ENCODE measurements around the gene DOCK4.

The DOCK4 gene

DNA sequence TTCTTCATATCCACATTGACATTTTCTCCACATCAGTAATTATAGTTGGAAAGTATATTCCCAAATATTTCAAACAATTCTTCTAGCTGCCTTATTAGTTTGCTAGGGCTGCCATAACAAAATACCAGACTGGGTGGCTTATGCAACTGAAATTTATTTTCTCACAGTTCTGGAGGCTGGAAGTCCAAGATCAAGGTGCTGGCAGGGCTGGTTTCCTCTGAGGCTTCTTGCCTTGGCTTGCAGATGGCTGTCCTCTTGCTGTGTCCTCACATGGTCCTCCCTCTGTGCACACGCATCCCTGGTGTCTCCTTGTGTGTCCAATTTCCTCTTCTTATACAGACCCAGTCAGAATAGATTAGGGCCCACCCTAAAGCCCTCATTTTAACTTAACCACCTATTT lies 34.5 kb downstream of the DOCK4 start:
- Histone ChIP-seq H4K20me1 (ENCODE audit: insufficient read depth, low read length, poor library complexity, severe bottlenecking) (no peaks in the 10 kb centered on the region), H3K36me3 (ENCODE audit: insufficient read depth, low read length) (no peaks in the 10 kb centered on the region), H3K27me3 (ENCODE audit: insufficient read depth, low read length, poor library complexity, severe bottlenecking) (no peaks in the 10 kb centered on the region), H3K4me2 (ENCODE audit: low read depth, low read length, poor library complexity, severe bottlenecking) (no peak overlapping the region), H3K9ac (ENCODE audit: low read depth, low read length, poor library complexity, severe bottlenecking) (no peak overlapping the region), H3F3A (ENCODE audit: low read depth) (no peaks in the 10 kb centered on the region), H3K79me2 (ENCODE audit: insufficient read depth, low read length) (no peaks in the 10 kb centered on the region), H3K4me1 (ENCODE audit: insufficient read depth, low read length, poor library complexity, severe bottlenecking) (no peaks in the 10 kb centered on the region), H3K9me2 (replicated peaks; ENCODE audit: low read depth, low read length) (no peaks in the 10 kb centered on the region), H2AFZ (ENCODE audit: low read length) (no peak overlapping the region), H3K9me3 (ENCODE audit: insufficient read depth, low read depth, low read length) (no peaks in the 10 kb centered on the region), H3K4me3 (ENCODE audit: low read length, poor library complexity, severe bottlenecking) (no peak overlapping the region)
- TF ChIP-seq EZH2phosphoT487 (IDR thresholded peaks at IDR 0.05; ENCODE audit: borderline replicate concordance) = no peak
- TF ChIP-seq, protein P1, sequence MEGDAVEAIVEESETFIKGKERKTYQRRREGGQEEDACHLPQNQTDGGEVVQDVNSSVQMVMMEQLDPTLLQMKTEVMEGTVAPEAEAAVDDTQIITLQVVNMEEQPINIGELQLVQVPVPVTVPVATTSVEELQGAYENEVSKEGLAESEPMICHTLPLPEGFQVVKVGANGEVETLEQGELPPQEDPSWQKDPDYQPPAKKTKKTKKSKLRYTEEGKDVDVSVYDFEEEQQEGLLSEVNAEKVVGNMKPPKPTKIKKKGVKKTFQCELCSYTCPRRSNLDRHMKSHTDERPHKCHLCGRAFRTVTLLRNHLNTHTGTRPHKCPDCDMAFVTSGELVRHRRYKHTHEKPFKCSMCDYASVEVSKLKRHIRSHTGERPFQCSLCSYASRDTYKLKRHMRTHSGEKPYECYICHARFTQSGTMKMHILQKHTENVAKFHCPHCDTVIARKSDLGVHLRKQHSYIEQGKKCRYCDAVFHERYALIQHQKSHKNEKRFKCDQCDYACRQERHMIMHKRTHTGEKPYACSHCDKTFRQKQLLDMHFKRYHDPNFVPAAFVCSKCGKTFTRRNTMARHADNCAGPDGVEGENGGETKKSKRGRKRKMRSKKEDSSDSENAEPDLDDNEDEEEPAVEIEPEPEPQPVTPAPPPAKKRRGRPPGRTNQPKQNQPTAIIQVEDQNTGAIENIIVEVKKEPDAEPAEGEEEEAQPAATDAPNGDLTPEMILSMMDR (conservative IDR thresholded peaks at IDR 0.05; ENCODE audit: low read length) = no peak

DNA sequence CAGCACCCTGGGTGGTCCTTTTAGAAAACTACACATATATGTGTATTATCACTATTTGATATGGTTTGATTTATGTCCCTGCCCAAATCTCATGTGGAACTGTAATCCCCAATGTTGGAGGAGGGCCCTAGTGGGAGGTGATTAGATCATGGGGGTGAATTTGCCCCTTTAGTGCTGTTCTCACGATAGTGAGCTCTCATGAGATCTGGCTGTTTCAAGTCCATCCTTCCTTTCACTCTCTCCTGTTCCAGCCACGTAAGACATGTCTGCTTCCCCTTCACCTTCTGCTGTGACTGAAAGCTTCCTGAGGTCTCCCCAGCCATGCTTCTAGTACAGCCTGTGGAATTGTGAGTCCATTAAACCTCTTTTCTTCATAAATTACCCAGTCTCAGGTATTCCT lies 37.3 kb downstream of the DOCK4 start:
- TF ChIP-seq EZH2phosphoT487 (IDR thresholded peaks at IDR 0.05; ENCODE audit: borderline replicate concordance) = no peak
- TF ChIP-seq, protein P1 (conservative IDR thresholded peaks at IDR 0.05; ENCODE audit: low read length) = no peak

DNA sequence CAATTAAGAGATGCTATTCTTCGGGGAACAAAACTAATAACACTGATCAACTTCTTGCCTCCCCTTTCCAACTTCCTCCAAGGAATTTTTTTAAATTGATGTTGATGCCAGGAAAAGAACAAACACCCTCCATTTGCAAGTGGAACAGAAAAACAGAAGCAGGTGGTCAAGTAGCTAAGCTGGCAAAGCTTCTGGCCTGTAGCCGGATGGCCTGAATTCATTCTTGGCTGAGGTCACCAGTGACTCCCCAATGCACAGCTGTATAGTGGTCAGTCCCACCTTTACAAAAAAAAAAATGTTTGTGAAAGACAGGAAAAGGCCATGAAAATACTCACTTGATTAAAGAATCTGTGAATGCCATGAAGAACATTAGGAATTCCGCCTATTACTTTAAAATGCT lies 39.1 kb downstream of the DOCK4 start:
- Histone ChIP-seq H3F3A (ENCODE audit: low read depth) (no peaks in the 10 kb centered on the region), H2AFZ (ENCODE audit: low read length) (no peak overlapping the region), H3K27me3 (ENCODE audit: insufficient read depth, low read length, poor library complexity, severe bottlenecking) (no peaks in the 10 kb centered on the region), H3K9ac (ENCODE audit: low read depth, low read length, poor library complexity, severe bottlenecking) (no peak overlapping the region), H3K79me2 (ENCODE audit: insufficient read depth, low read length) (no peaks in the 10 kb centered on the region), H3K9me2 (replicated peaks; ENCODE audit: low read depth, low read length) (no peaks in the 10 kb centered on the region), H3K4me2 (ENCODE audit: low read depth, low read length, poor library complexity, severe bottlenecking) (no peak overlapping the region), H4K20me1 (ENCODE audit: insufficient read depth, low read length, poor library complexity, severe bottlenecking) (no peaks in the 10 kb centered on the region), H3K4me1 (ENCODE audit: insufficient read depth, low read length, poor library complexity, severe bottlenecking) (peaks cover 8% of the 10 kb centered on the region), H3K4me3 (ENCODE audit: low read length, poor library complexity, severe bottlenecking) (no peak overlapping the region), H3K9me3 (ENCODE audit: insufficient read depth, low read depth, low read length) (no peaks in the 10 kb centered on the region), H3K36me3 (ENCODE audit: insufficient read depth, low read length) (no peaks in the 10 kb centered on the region)
- TF ChIP-seq EZH2phosphoT487 (IDR thresholded peaks at IDR 0.05; ENCODE audit: borderline replicate concordance) = no peak
- TF ChIP-seq, protein P1 (conservative IDR thresholded peaks at IDR 0.05; ENCODE audit: low read length) = no peak

More for the DNA sequence above, 37.3 kb downstream of the DOCK4 start:
- H3K27me3 ChIP-seq (ENCODE audit: insufficient read depth, low read length, poor library complexity, severe bottlenecking) = no peaks in the 10 kb centered on the region
- no peaks in the 10 kb centered on the region for H3F3A ChIP-seq (ENCODE audit: low read depth)
- no peaks in the 10 kb centered on the region for H3K4me1 ChIP-seq (ENCODE audit: insufficient read depth, low read length, poor library complexity, severe bottlenecking)
- no peaks in the 10 kb centered on the region for H3K79me2 ChIP-seq (ENCODE audit: insufficient read depth, low read length)
- no peak overlapping the region for H2AFZ ChIP-seq (ENCODE audit: low read length)
- no peak overlapping the region for H3K4me2 ChIP-seq (ENCODE audit: low read depth, low read length, poor library complexity, severe bottlenecking)
- H3K9ac ChIP-seq (ENCODE audit: low read depth, low read length, poor library complexity, severe bottlenecking) = no peak overlapping the region
- H3K9me3 ChIP-seq (ENCODE audit: insufficient read depth, low read depth, low read length) = no peaks in the 10 kb centered on the region
- no peaks in the 10 kb centered on the region for H4K20me1 ChIP-seq (ENCODE audit: insufficient read depth, low read length, poor library complexity, severe bottlenecking)
- no peaks in the 10 kb centered on the region for H3K36me3 ChIP-seq (ENCODE audit: insufficient read depth, low read length)
- no peak overlapping the region for H3K4me3 ChIP-seq (ENCODE audit: low read length, poor library complexity, severe bottlenecking)
- H3K9me2 ChIP-seq (replicated peaks; ENCODE audit: low read depth, low read length) = no peaks in the 10 kb centered on the region
